Uterus (tissue), 2 donors: ENCODE data around the gene SYCE1L.

Experiments used
- CTCF ChIP-seq, 4 experiments: fragments of 200-600 bp in 2 of 4; fragments of 450-650 bp in 2 of 4; sonication (generic) in 2 of 4; IDR thresholded peaks; one replicate each; pipeline ENCODE4 v1.5.1; 2016 to 2019; ENCODE audit warnings: antibody characterized with exemption in 4 of 4, mild to moderate bottlenecking in 2 of 4, moderate library complexity in 1 of 4
- POLR2A ChIP-seq, 2 donors: fragments of 450-650 bp; IDR thresholded peaks; one replicate each; pipeline ENCODE4 v1.6.1; 2016; ENCODE audit warnings: antibody characterized with exemption in 2 of 2, mild to moderate bottlenecking in 1 of 2, moderate library complexity in 1 of 2

- TF ChIP-seq CTCF (IDR thresholded peaks at IDR 0.05) (no peak), POLR2A (IDR thresholded peaks at IDR 0.05) (no peak)
These were observed 35.4 kb downstream of the SYCE1L start for GRCh38 chr16:77234611-77235010.
